ENCODE measurements around the gene CIDEB.

Gene CIDEB

GRCh38 chr14:24296341-24297157 is 11.2 kb downstream of the CIDEB start:
- no peaks in the 10 kb centered on the region for H3K9me3 ChIP-seq (ENCODE audit: insufficient read depth, low read depth, low read length)
- H3K9ac ChIP-seq (ENCODE audit: low read depth, low read length): no peak overlapping the region
- no peaks in the 10 kb centered on the region for H3K27me3 ChIP-seq (ENCODE audit: insufficient read depth, low read length)
- H3K27ac ChIP-seq (ENCODE audit: low read length): no peak overlapping the region
- H3K4me3 ChIP-seq (ENCODE audit: low read length): no peak overlapping the region
- peaks cover 32% of the 10 kb centered on the region for H3K36me3 ChIP-seq (ENCODE audit: insufficient read depth, low read depth, low read length)
- 0 out of 2 replicates have a peak, but pooled peaks cover 3% of the 10 kb centered on the region for H3K4me1 ChIP-seq (ENCODE audit: insufficient read depth, low read length)

- no peaks in the 10 kb centered on the region for H3K27me3 ChIP-seq (ENCODE audit: insufficient read depth, low read length)
- H3K27ac ChIP-seq (ENCODE audit: low read length): no peak overlapping the region
- no peaks in the 10 kb centered on the region for H3K9me3 ChIP-seq (ENCODE audit: insufficient read depth, low read depth, low read length)
- H3K36me3 ChIP-seq (ENCODE audit: insufficient read depth, low read depth, low read length): peaks cover 31% of the 10 kb centered on the region
- H3K4me3 ChIP-seq (ENCODE audit: low read length): no peak overlapping the region
- no peak overlapping the region for H3K9ac ChIP-seq (ENCODE audit: low read depth, low read length)
- H3K4me1 ChIP-seq (ENCODE audit: insufficient read depth, low read length): no peaks in the 10 kb centered on the region
Measured at GRCh38 chr14:24293525-24293924, 14.3 kb downstream of the CIDEB start.

GRCh38 chr14:24292118-24292807 is 15.5 kb downstream of the CIDEB start:
- H3K36me3 ChIP-seq (ENCODE audit: insufficient read depth, low read depth, low read length): peaks cover 31% of the 10 kb centered on the region
- H3K9ac ChIP-seq (ENCODE audit: low read depth, low read length): no peak overlapping the region
- no peak overlapping the region for H3K4me3 ChIP-seq (ENCODE audit: low read length)

GRCh38 chr14:24291446-24292117 is 16.2 kb downstream of the CIDEB start:
- no peaks in the 10 kb centered on the region for H3K9me3 ChIP-seq (ENCODE audit: insufficient read depth, low read depth, low read length)
- H3K4me3 ChIP-seq (ENCODE audit: low read length): no peak overlapping the region
- H3K36me3 ChIP-seq (ENCODE audit: insufficient read depth, low read depth, low read length): peaks cover 31% of the 10 kb centered on the region
- no peak overlapping the region for H3K27ac ChIP-seq (ENCODE audit: low read length)
- no peak overlapping the region for H3K9ac ChIP-seq (ENCODE audit: low read depth, low read length)
- H3K27me3 ChIP-seq (ENCODE audit: insufficient read depth, low read length): no peaks in the 10 kb centered on the region
- H3K4me1 ChIP-seq (ENCODE audit: insufficient read depth, low read length): no peaks in the 10 kb centered on the region

More at GRCh38 chr14:24292118-24292807, 15.5 kb downstream of the CIDEB start:
- Histone ChIP-seq H3K9me3 (ENCODE audit: insufficient read depth, low read depth, low read length) (no peaks in the 10 kb centered on the region), H3K4me1 (ENCODE audit: insufficient read depth, low read length) (no peaks in the 10 kb centered on the region), H3K27me3 (ENCODE audit: insufficient read depth, low read length) (no peaks in the 10 kb centered on the region), H3K27ac (ENCODE audit: low read length) (no peak overlapping the region)

- no peaks in the 10 kb centered on the region for H3K4me1 ChIP-seq (ENCODE audit: insufficient read depth, low read length)
- H3K9ac ChIP-seq (ENCODE audit: low read depth, low read length): no peak overlapping the region
- H3K27ac ChIP-seq (ENCODE audit: low read length): no peak overlapping the region
Measured at GRCh38 chr14:24290746-24291145, 17.0 kb downstream of the CIDEB start.

DNA sequence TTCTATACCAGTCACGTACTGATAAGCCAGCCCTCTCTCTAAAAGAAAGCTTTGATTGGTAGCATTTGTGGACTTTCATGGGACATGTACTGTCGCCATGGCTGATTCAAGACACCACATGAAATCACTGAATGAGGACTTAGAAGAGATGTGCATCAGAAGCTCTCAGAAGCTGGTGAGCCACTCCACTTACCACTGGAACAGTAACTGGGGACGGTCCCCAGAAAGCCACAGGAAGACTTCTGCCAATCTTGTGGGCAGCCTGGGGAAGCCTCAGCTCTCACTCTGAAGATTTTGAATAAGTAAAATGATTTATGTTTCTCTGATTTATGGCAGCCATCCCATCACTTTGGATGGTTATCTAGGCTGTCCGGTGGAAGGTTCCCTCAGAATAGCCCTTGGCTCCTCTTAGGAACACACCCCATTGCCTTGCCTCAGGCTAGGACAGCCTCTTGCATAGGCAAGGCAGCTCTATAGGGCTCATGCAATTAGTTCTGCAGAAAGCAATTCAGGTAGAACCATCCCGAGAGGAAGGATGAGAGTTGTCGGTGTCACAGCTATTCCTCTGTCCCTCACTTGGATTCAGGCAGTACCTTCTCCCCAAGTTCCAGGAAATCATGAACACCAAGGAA is 18.0 kb downstream of the CIDEB start:
- H3K9me3 ChIP-seq (ENCODE audit: insufficient read depth, low read depth, low read length): no peaks in the 10 kb centered on the region
- H3K27ac ChIP-seq (ENCODE audit: low read length): no peak overlapping the region
- peaks cover 17% of the 10 kb centered on the region for H3K36me3 ChIP-seq (ENCODE audit: insufficient read depth, low read depth, low read length)
- H3K9ac ChIP-seq (ENCODE audit: low read depth, low read length): no peak overlapping the region
- no peaks in the 10 kb centered on the region for H3K4me1 ChIP-seq (ENCODE audit: insufficient read depth, low read length)
- no peak overlapping the region for H3K4me3 ChIP-seq (ENCODE audit: low read length)
- H3K27me3 ChIP-seq (ENCODE audit: insufficient read depth, low read length): no peaks in the 10 kb centered on the region

More at GRCh38 chr14:24290746-24291145, 17.0 kb downstream of the CIDEB start:
- Histone ChIP-seq H3K4me3 (ENCODE audit: low read length) (no peak overlapping the region), H3K36me3 (ENCODE audit: insufficient read depth, low read depth, low read length) (peaks cover 24% of the 10 kb centered on the region), H3K9me3 (ENCODE audit: insufficient read depth, low read depth, low read length) (no peaks in the 10 kb centered on the region), H3K27me3 (ENCODE audit: insufficient read depth, low read length) (no peaks in the 10 kb centered on the region)

GRCh38 chr14:24286996-24287395 is 20.8 kb downstream of the CIDEB start:
- H3K27ac ChIP-seq (ENCODE audit: low read length): no peak overlapping the region

DNA sequence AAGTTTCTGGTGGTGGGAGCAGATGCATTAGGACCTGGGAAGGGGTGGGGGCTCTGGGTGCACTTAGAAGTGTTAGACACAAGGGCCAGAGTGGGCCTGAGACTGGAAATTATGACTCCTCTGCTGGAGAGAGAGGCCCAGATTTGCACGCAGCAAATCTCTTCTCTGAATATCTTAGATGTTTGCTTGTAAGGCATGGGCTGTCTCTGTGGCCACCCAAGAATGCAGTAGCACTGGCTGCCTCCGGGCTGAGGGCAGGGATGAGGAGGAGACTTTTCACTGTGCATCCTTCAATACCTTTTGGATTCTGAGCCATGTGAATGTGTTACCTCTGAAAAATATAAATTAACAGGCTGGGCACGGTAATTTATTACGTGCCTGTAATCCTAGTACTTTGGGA is 22.4 kb downstream of the CIDEB start:
- H3K4me3 ChIP-seq (ENCODE audit: low read length): no peak overlapping the region
- H3K27ac ChIP-seq (ENCODE audit: low read length): no peak overlapping the region
- H3K9ac ChIP-seq (ENCODE audit: low read depth, low read length): no peak overlapping the region; the same call in 1 of the 2 replicates
- H3K4me1 ChIP-seq (ENCODE audit: insufficient read depth, low read length): no peaks in the 10 kb centered on the region
- H3K36me3 ChIP-seq (ENCODE audit: insufficient read depth, low read depth, low read length): no peaks in the 10 kb centered on the region; the same call in 1 of the 2 replicates
- no peaks in the 10 kb centered on the region for H3K9me3 ChIP-seq (ENCODE audit: insufficient read depth, low read depth, low read length)
- no peaks in the 10 kb centered on the region for H3K27me3 ChIP-seq (ENCODE audit: insufficient read depth, low read length)

More at GRCh38 chr14:24286996-24287395, 20.8 kb downstream of the CIDEB start:
- Histone ChIP-seq H3K9me3 (ENCODE audit: insufficient read depth, low read depth, low read length) (no peaks in the 10 kb centered on the region), H3K9ac (ENCODE audit: low read depth, low read length) (no peak overlapping the region), H3K36me3 (ENCODE audit: insufficient read depth, low read depth, low read length) (peaks cover 8% of the 10 kb centered on the region), H3K4me1 (ENCODE audit: insufficient read depth, low read length) (no peaks in the 10 kb centered on the region), H3K27me3 (ENCODE audit: insufficient read depth, low read length) (no peaks in the 10 kb centered on the region), H3K4me3 (ENCODE audit: low read length) (no peak overlapping the region)

- Histone ChIP-seq H3K9ac (ENCODE audit: low read depth, low read length) (no peak overlapping the region), H3K9me3 (ENCODE audit: insufficient read depth, low read depth, low read length) (no peaks in the 10 kb centered on the region), H3K27me3 (ENCODE audit: insufficient read depth, low read length) (no peaks in the 10 kb centered on the region), H3K36me3 (ENCODE audit: insufficient read depth, low read depth, low read length) (no peaks in the 10 kb centered on the region), H3K4me1 (ENCODE audit: insufficient read depth, low read length) (no peaks in the 10 kb centered on the region), H3K4me3 (ENCODE audit: low read length) (no peak overlapping the region), H3K27ac (ENCODE audit: low read length) (no peak overlapping the region)
Measured at GRCh38 chr14:24284501-24285035, 23.2 kb downstream of the CIDEB start.

DNA sequence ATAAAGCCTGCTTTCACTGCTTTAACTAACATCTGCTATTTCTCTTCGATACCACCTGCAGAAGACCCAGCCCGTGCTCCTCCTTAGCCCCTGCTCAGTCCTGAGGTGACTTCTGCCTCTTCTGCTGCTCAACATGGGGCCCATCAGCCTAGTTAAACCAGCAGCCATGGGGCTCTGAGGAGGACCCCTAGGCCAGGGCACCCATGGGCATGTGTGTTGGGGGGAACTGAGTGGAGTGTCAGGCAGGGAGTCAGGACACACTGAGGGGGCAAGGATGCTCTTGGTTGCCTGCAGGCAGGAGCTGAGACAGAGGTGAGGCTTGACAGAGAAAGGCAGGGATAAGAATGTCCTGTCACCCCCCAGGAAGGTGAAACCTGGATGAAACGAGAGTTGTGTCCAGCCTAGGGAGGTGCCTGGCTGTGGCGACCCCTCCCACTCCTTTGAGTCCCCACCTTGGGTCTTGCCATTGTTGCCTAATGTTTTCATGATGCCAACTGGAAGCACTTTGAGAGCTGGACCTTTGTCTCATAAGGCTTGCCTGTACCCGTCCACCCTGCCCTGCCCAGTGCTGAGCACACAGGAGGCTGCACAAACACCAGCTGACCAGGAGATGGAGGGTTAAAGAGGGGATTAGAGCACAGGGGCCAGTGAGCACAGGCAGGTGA is 23.8 kb downstream of the CIDEB start:
- Histone ChIP-seq H3K27ac (ENCODE audit: low read length) (no peak overlapping the region), H3K27me3 (ENCODE audit: insufficient read depth, low read length) (no peaks in the 10 kb centered on the region), H3K4me3 (ENCODE audit: low read length) (no peak overlapping the region)

GRCh38 chr14:24282736-24283135 is 25.0 kb downstream of the CIDEB start:
- no peaks in the 10 kb centered on the region for H3K9me3 ChIP-seq (ENCODE audit: insufficient read depth, low read depth, low read length)
- H3K27ac ChIP-seq (ENCODE audit: low read length): no peak overlapping the region
- no peaks in the 10 kb centered on the region for H3K4me1 ChIP-seq (ENCODE audit: insufficient read depth, low read length)
- H3K36me3 ChIP-seq (ENCODE audit: insufficient read depth, low read depth, low read length): no peaks in the 10 kb centered on the region
- no peaks in the 10 kb centered on the region for H3K27me3 ChIP-seq (ENCODE audit: insufficient read depth, low read length)
- no peak overlapping the region for H3K4me3 ChIP-seq (ENCODE audit: low read length)
- no peak overlapping the region for H3K9ac ChIP-seq (ENCODE audit: low read depth, low read length)

More for the DNA sequence above, 23.8 kb downstream of the CIDEB start:
- no peaks in the 10 kb centered on the region for H3K4me1 ChIP-seq (ENCODE audit: insufficient read depth, low read length)
- H3K36me3 ChIP-seq (ENCODE audit: insufficient read depth, low read depth, low read length): no peaks in the 10 kb centered on the region
- no peaks in the 10 kb centered on the region for H3K9me3 ChIP-seq (ENCODE audit: insufficient read depth, low read depth, low read length)
- no peak overlapping the region for H3K9ac ChIP-seq (ENCODE audit: low read depth, low read length)

Measured in iPS-20b (cell line).